SHP77 (cell line): ENCODE results near the gene VMP1.
A peak's percentile ranks its signal among the peaks of the same experiment; 100 is the strongest.
"Not testable (repeated sequence)": the region's sequence is repeated elsewhere in the genome, so short reads cannot be mapped to it uniquely, and the experiment has no call there.

ENCODE experiments used
- DNase-seq, 2 experiments: peaks; one replicate each; lab custom pipeline; 2025; lab: John Stamatoyannopoulos, UW

Gene VMP1

DNA sequence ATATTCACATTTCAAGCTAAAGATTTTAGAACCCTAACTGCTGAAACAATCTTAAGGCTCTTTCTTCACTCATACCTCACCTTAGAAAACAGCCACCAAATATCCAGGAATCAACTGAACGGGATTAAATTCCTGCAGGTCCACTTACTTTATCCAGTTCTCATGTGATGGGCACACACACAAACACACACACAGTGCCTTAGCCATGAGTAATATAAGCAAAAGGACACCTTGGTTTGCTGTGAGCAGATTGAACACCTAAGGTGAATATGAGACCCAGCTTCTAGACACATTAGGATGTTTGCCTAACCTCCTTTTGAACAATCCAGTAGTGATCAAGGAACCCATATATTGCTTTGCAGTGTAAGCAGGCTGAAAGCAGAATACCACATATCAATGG is 103.8 kb downstream of the VMP1 start:
- no peak for DNase-seq

DNA sequence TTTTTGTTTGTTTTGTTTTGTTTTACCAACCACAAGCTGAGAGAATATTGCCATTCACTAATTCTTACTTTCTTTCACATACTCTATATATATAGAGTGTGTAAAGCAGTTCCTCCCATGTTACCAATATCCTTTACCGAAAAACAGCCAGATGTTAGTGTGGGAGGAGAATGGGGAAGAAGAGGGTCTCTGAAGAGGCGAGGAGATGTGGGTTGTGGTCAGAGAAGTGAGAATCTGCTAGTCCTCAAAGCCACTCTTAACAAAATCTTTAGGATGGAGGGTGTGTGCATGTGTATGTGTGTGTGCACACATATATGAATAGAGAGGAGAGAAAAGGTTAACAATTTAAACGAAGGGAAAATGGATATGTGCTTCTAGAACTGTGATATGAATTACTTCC is 104.7 kb downstream of the VMP1 start:
- no peak for DNase-seq

GRCh38 chr17:59814276-59814675 is 106.8 kb downstream of the VMP1 start:
- no peak for DNase-seq

DNA sequence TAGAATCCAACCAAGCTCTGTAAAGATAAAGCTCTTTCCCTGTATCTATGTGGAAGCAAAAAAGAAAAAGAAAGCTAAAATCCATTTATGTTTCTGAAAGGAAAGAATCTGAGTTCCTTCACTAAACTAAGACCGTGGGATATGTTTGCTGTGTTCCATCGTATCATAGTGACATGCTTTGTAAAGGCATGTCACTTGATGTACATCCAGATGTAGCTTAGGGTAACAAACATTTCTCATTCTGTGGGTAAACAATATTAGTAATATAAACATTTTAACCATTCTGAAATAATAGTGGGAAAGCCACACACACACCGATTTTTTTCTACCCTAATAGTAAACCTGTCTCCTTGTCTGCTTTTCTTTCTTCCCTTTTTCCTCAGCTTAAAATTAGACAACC is 107.2 kb downstream of the VMP1 start:
- no peak for DNase-seq

GRCh38 chr17:59815965-59816364 is 108.5 kb downstream of the VMP1 start:
- no peak for DNase-seq

GRCh38 chr17:59825533-59826322 is 118.3 kb downstream of the VMP1 start:
- DNase-seq: no peak

DNA sequence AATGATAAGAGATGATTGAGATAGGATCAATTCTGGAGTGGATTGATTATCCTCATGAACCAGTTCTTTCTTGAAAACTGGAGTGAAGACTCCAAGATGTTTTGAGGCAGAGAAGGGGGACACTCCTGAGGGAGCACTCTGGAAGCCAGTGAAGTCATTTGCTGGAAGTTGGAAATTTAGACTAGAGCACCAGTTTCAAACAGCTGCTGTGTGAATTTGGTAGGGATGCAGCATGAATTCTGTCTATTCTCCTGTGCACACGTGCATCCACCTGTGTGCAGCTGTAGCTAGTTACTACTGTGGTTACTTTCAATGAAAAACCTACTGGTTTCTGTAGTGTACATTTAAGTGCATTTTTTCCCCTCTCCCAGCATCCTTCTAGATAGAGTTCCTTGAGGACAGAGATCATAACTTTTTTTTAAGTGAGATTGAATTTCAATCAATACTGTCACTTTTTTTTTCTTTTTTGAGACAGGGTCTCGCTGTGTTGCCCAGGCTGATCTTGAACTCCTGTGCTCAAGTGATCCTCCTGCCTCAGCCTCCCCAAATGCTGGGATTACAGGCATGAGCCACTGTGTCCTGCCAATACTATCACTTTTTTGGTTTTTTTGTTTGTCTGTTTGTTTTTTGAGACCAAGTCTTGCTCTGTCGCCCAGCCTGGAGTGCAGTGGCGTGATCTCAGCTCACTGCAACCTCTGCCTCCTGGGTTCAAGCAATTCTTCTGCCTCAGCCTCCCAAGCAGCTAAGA is 119.4 kb downstream of the VMP1 start:
- no peak for DNase-seq

DNA sequence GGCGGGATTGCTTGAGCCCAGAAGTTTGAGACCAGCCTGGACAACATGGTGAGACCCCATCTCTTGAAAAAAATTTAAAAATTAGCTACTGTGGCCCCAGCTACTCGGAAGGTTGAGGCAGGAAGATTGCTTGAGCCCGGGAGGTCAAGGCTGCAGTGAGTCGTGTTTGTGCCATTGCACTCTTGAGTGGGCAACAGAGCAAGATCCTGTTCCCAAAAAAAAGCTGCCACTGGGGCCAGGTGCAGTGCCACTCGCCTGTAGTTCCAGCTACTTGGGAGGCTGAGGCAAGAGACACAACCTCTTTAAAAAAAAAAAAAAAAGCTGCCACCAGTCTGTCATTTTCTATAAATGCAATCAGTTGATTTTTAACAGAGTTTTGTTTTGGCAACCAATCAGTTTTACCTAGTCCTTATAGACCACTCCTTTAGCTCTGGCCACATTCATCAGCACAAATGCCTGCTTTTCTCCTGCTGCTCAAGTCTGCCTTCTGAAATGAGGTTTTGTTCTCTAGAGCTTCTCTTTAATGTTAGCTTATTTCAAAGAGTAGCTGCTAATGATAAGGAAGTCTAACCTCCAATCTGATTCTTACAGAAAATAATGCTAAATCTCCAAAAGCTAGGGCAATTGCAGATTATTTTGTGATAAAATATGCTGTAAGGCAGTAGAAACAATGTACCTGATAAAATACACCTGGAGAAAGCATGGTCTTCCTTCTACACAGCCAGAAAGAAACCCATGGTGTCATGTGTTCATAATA is 120.4 kb downstream of the VMP1 start:
- no peak for DNase-seq

GRCh38 chr17:59828478-59828760 is 121.0 kb downstream of the VMP1 start:
- no peak for DNase-seq

DNA sequence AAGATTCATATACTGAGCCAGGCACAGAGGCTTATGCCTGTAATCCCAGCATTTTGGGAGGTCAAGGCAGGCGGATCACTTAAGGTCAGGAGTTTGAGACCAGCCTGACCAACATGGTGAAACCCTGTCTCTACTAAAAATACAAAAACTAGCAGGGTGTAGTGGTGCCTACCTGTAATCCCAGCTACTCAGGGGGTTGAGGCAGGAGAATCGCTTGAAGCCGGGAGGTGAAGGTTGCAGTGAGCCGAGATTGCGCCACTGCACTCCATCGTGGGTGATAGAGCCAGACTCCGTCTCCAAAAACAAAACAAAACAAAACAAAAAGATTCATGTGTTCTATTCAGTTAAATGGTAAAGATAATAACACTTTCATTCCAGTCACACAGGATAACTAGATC is 121.4 kb downstream of the VMP1 start:
- DNase-seq: not testable (repeated sequence)

DNA sequence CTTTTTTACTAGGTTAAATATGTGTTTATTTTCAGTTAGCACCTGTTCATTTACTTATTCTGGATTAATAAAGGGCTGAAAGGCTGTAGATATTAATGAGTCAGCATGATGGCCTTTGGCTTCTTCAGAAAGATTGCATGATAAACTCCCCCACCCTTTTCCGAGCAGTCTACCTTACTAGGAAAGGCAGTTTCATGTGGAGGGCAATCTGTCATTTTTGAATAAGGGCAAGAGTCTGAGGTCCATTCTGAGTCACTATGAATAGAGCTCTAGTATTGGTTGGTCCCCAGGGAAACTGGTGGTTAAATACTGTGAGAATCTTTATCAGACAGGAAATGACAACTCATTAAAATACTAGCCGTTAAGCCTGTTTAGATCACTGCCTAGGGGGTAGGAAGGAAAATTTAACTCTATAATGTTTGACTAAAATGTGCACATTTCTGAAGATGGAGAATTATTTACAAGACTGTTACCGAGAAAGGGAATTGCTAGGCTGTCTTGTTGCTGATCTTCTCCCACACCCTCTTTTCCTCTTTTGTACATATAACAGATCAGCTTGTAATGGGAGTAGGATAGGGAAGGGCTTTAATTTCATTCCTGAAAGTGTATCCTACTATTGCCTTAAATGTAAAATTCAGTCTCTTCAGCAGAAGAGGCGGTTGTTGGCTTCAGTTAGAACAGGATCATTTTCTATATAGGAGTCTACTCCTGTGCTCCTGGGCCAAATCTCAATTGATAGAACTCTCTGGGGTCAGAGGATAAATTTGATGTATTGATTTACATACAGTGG is 122.0 kb downstream of the VMP1 start:
- DNase-seq: peak; percentile 72 to 80

DNA sequence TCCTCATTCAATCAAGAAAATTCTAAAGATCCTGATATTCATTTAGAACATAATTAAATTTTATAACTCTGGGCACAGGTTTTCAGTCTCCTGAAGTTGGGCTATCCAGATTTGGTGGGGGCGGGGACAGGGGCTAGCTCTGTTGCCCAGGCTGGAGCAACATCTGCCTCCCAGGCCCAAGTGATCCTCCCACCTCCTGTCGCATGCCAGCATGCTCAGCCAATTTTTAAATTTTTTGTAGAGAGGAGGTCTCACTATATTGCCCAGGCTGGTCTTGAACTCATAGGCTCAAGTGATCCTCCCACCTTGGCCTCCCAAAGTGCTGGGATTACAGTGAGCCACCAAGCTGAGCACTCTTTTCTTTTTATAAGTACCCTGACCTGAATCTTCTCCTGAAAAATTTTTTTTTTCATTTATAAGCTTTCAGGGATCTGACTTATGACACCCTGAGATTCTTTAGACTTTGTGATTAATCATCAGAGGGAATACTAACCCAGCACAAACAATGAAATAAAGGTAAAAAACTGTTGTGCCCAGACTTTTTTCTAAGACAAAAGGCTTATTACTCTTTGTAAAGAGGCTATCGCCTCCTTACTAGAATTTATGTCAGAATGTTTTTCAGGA is 122.7 kb downstream of the VMP1 start:
- no peak for DNase-seq

DNA sequence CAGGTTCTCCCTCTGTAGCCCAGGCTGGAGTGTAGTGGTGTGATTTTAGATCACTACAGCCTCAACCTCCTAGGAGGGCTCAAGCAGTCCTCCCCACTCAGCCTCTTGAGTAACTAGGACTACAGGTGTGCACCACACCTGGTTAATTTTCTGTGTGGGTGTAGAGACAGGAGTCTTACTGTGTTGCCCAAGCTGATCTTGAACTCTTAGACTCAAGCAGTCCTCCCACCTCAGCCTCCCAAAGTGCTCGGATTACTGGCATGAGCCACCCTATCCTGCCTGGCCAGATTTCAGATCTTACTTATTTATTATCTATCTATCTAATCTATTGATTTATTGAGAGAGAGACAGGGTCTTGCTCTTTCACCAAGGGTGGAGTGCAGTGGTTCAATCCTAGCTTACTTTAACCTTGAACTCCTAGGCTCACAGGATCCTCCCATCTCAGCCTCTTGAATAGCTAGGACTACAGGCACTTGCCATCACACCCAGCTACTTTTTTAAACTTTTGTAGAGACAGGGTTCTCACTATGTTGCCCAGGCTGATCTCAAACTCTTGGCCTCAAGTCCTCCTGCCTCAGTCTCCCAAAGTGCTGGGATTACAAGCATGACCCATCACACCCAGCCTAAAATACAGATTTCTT is 123.5 kb downstream of the VMP1 start:
- no peak for DNase-seq

DNA sequence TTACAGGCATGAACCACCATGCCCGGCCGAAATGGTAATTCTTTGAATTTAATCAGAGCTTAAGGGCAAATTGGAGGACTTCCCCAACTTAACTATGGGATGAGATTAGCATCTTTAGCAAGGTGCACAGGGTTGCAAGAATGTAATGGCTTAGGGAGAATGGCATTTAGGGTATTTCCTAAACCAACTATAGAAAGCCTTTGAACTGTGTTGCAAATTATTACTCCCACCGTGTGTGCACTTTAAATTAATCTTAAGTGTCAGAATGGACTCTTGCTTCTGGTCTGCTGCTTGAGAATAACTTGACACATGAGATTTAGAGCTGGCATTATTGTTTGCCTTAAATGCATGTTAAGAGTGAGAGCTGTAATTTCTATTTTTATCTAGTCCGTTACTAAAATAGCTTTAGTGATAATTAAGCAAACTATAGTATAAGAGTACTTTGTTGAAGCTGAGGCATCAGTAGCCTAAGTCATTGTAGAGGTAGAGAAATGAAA is 125.5 kb downstream of the VMP1 start:
- no peak for DNase-seq

- DNase-seq: peak; percentile 90 to 91
Observed at GRCh38 chr17:59837308-59838051, 130.0 kb downstream of the VMP1 start.

DNA sequence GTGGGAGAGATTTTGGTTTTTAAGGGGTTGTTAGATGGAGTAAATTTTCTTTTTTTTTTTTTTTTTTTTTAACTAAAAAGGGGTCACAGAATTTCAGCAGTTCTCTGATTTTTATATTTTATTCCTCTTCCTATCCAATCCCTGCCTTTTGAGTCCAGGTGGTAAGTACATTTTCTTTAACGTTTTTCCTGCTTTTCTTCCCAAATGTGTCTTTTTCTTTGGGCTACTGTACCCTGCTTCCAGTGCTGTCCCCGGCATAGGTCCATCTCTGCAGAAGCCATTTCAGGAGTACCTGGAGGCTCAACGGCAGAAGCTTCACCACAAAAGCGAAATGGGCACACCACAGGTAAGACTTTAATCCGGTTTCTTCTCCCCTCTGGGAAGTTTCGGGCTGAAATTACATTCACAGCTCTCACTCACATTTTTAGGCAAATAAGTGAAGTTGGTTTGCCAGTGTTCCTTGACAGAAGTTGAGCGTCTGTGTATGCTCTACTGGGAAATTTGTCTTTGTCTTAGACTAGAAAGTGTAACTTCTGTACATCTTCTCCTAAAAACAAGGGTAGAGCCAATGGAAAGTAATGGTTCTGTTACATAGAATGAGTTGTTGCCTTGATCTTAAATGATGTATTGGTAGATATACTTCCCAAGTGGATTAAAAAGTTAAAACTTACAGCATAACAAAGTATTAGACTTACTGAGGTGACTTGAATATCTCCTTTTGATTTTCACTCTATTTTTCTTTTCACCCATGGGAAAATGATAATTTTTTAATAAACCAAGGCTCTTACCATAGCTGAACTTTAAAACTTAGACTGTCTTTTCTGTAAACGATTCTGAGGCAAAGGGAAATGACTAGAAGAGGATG is 130.8 kb downstream of the VMP1 start:
- peak; percentile 36 to 39 for DNase-seq

- no peak for DNase-seq
Observed at GRCh38 chr17:59839651-59840328, 132.3 kb downstream of the VMP1 start.

DNA sequence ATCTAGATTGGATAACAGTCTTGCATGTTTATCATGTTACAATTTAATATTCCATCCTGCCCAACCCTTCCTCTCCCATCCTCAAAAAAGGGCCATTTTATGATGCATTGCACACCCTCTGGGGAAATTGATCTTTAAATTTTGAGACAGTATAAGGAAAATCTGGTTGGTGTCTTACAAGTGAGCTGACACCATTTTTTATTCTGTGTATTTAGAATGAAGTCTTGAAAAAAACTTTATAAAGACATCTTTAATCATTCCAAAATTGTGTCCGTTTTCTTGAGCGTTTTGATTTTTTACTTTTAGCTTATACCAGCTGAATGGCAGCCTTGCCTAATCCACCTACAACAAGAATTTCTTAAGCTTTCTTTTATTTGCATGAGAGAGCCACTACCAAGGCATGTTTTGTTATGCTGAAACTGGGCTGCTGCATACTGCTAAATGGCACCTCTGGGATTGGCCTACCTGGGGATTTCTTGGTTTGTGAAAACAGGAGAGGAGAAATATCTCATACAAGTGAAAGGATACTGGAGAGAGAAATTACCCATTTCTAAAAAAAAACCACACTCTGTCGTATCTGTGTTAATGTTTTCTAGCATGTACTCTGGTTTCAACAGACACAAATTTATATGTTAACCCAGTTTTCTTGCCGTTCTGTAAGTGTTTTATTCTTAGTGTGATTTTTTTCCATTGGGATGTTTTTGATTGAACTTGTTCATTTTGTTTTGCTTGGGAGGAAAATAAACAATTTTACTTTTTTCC is 133.1 kb downstream of the VMP1 start:
- DNase-seq: no peak
